WTC11 (cell line): Measurements from ENCODE around the gene LAMA2. TPM values are rescaled to one million over a fixed set of nuclear protein-coding genes. Genes with fewer than 3 reads are reported as not detected.

Experiments used
- ATAC-seq: fragments of 200-7000 bp; cut with Tn5 transposase; 2 replicates; pipeline ENCODE4 v1.10.0; 2021; ENCODE audit warnings: mild to moderate bottlenecking, moderate library complexity
- CTCF ChIA-PET: fragments of 300-600 bp; sonication (Branson Sonifier 250); formaldehyde crosslinking; loops from one replicate; lab custom pipeline; 2021; ENCODE audit warnings: antibody characterized with exemption; lab: Charles Lee
- POLR2A ChIA-PET: fragments of 350-600 bp; sonication (Branson Sonifier 250); formaldehyde crosslinking; loops from one replicate; lab custom pipeline; 2021; ENCODE audit warnings: antibody characterized with exemption; lab: Charles Lee
- DNase-seq: peaks from one replicate; pipeline ENCODE4 v3.0.0; 2021; ENCODE audit warnings: low spot score
- H3K27ac Mint-ChIP-seq: 2 replicates; pipeline ENCODE4 v1.8.0; 2021; ENCODE audit warnings: mixed read lengths
- H3K27me3 Mint-ChIP-seq: 2 replicates; pipeline ENCODE4 v1.8.0; 2021; ENCODE audit warnings: low read depth, mild to moderate bottlenecking, moderate library complexity, mixed read lengths
- H3K36me3 Mint-ChIP-seq: 2 replicates; pipeline ENCODE4 v1.8.0; 2021; ENCODE audit warnings: mixed read lengths
- H3K4me1 Mint-ChIP-seq: 2 replicates; pipeline ENCODE4 v1.8.0; 2022; ENCODE audit warnings: mixed read lengths
- H3K4me3 Mint-ChIP-seq: 2 replicates; pipeline ENCODE4 v1.8.0; 2021; ENCODE audit warnings: mild to moderate bottlenecking, moderate library complexity, mixed read lengths
- H3K9me3 Mint-ChIP-seq: 2 replicates; pipeline ENCODE4 v1.8.0; 2021; ENCODE audit warnings: mixed read lengths
- ELF4 ChIP-seq: sonication (generic); formaldehyde crosslinking; IDR thresholded peaks from 2 replicates; pipeline ENCODE4 v1.8.1; 2022; ENCODE audit warnings: low read depth, mild to moderate bottlenecking, moderate library complexity, missing genetic modification reagents
- ETV6 ChIP-seq: sonication (generic); formaldehyde crosslinking; IDR thresholded peaks from 2 replicates; pipeline ENCODE4 v1.8.1; 2022; ENCODE audit warnings: mild to moderate bottlenecking, missing genetic modification reagents
- GABPB1 ChIP-seq: sonication (generic); formaldehyde crosslinking; IDR thresholded peaks from 2 replicates; pipeline ENCODE4 v1.8.1; 2023; ENCODE audit warnings: mild to moderate bottlenecking, missing genetic modification reagents
- KAT7 ChIP-seq: sonication (generic); formaldehyde crosslinking; IDR thresholded peaks from 2 replicates; pipeline ENCODE4 v1.8.1; 2023; ENCODE audit warnings: missing genetic modification reagents, mild to moderate bottlenecking, borderline replicate concordance
- NFYB ChIP-seq: sonication (generic); formaldehyde crosslinking; conservative IDR thresholded peaks from 2 replicates; pipeline ENCODE4 v1.8.0; 2022; ENCODE audit warnings: low read depth, missing genetic modification reagents
- OVOL2 ChIP-seq: fragments of 250-450 bp; sonication (Bioruptor Pico); IDR thresholded peaks from 2 replicates; pipeline ENCODE4 v1.9.0; 2021; ENCODE audit warnings: mild to moderate bottlenecking, borderline replicate concordance
- SMAD4 ChIP-seq: sonication (generic); formaldehyde crosslinking; IDR thresholded peaks from 2 replicates; pipeline ENCODE4 v1.8.0; 2022; ENCODE audit warnings: mild to moderate bottlenecking, missing genetic modification reagents
- SOX15 ChIP-seq: fragments of 250-450 bp; sonication (Bioruptor Pico); IDR thresholded peaks from 2 replicates; pipeline ENCODE4 v1.9.0; 2021; ENCODE audit warnings: mild to moderate bottlenecking
- ZNF232 ChIP-seq: sonication (generic); formaldehyde crosslinking; IDR thresholded peaks from 2 replicates; pipeline ENCODE4 v1.8.0; 2022; ENCODE audit warnings: mild to moderate bottlenecking, missing genetic modification reagents
- ZNF263 ChIP-seq: sonication (generic); formaldehyde crosslinking; IDR thresholded peaks from 2 replicates; pipeline ENCODE4 v1.8.1; 2022; ENCODE audit warnings: low read depth, mild to moderate bottlenecking, moderate library complexity, missing genetic modification reagents
- total RNA-seq: library from RNA; stranded (reverse); gene quantifications from 3 replicates; pipeline ENCODE4 v1.2.3, GENCODE V29; 2021
- TF ChIP-seq, protein P1 (sequence below): sonication (generic); formaldehyde crosslinking; IDR thresholded peaks from 2 replicates; pipeline ENCODE4 v1.8.1; 2023; ENCODE audit warnings: mild to moderate bottlenecking, moderate library complexity, missing genetic modification reagents
- TF ChIP-seq, protein P2 (sequence below): fragments of 250-450 bp; sonication (Bioruptor Pico); IDR thresholded peaks from 2 replicates; pipeline ENCODE4 v1.9.0; 2021; ENCODE audit warnings: moderate library complexity, mild to moderate bottlenecking, inconsistent platforms, borderline replicate concordance
- TF ChIP-seq, protein P3 (sequence below): sonication (generic); formaldehyde crosslinking; IDR thresholded peaks from 2 replicates; pipeline ENCODE4 v1.8.1; 2022; ENCODE audit warnings: mild to moderate bottlenecking, missing genetic modification reagents, moderate library complexity, borderline replicate concordance
- TF ChIP-seq, protein P4 (sequence below): sonication (generic); formaldehyde crosslinking; IDR thresholded peaks from 2 replicates; pipeline ENCODE4 v1.8.0; 2023; ENCODE audit warnings: missing genetic modification reagents, mild to moderate bottlenecking, borderline replicate concordance
- TF ChIP-seq, protein P5 (sequence below): fragments of 250-450 bp; sonication (Bioruptor Pico); conservative IDR thresholded peaks from 2 replicates; pipeline ENCODE4 v1.9.0; 2021; ENCODE audit warnings: mild to moderate bottlenecking
- TF ChIP-seq, protein P6 (sequence below): fragments of 250-450 bp; sonication (Bioruptor Pico); IDR thresholded peaks from 2 replicates; pipeline ENCODE4 v2.1.2; 2022; ENCODE audit warnings: mild to moderate bottlenecking, moderate library complexity
- TF ChIP-seq, protein P7 (sequence below): sonication (generic); formaldehyde crosslinking; IDR thresholded peaks from 2 replicates; pipeline ENCODE4 v1.8.0; 2023; ENCODE audit warnings: missing genetic modification reagents
- TF ChIP-seq, protein P8 (sequence below): sonication (generic); formaldehyde crosslinking; IDR thresholded peaks from 2 replicates; pipeline ENCODE4 v1.8.0; 2022; ENCODE audit warnings: mild to moderate bottlenecking, missing genetic modification reagents

Gene LAMA2
- total RNA-seq, 1 experiment from 2014 or later: 6.6 TPM

DNA sequence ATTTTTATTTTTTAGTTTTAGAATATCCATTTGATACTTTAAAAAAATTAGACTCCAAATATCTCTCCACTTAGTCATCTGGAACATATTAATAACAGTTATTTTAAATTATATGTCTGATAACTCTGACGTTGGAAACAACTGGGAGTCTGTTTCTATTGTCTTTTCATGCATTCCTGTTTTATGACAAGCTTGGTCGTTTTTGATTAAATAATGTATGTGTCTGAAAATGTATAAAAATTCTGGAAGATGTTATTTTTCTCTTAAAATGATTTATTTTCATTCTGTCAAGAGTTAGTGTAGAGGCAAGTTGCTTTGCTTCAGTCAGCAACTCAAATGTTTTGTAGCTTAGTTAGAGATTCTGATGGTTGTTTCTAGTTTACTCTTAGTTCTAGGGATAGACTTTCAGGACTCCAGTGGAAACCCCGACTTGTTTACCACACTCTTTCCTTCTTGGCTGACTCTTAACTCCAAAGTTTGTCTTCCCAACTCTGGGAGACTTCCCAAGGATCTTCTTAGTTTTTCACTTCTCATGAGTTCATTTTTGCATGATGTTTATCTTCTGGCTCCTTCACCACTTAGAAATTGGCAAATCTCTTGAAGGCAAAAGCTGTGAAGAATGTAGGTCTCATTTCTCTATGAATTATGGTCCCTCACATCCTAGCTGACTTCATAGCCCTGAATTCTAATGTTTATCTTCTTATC, 190.9 kb downstream of the LAMA2 start:
- ChIA-PET CTCF (no interaction called here), POLR2A (interaction anchor here (0.6 kb wide), 1 partner anchor 1558 kb away, joined by 3 read pairs; no protein-coding TSS in a partner anchor)
- Mint-ChIP-seq H3K4me3 (no peak overlapping the region), H3K27me3 (no peaks in the 10 kb centered on the region), H3K36me3 (no peaks in the 10 kb centered on the region), H3K4me1 (no peaks in the 10 kb centered on the region), H3K9me3 (no peaks in the 10 kb centered on the region), H3K27ac (no peak overlapping the region)
- no peak for TF ChIP-seq OVOL2
- no peak for TF ChIP-seq SMAD4 (CRISPR knock-in tag)
- TF ChIP-seq, protein P1, sequence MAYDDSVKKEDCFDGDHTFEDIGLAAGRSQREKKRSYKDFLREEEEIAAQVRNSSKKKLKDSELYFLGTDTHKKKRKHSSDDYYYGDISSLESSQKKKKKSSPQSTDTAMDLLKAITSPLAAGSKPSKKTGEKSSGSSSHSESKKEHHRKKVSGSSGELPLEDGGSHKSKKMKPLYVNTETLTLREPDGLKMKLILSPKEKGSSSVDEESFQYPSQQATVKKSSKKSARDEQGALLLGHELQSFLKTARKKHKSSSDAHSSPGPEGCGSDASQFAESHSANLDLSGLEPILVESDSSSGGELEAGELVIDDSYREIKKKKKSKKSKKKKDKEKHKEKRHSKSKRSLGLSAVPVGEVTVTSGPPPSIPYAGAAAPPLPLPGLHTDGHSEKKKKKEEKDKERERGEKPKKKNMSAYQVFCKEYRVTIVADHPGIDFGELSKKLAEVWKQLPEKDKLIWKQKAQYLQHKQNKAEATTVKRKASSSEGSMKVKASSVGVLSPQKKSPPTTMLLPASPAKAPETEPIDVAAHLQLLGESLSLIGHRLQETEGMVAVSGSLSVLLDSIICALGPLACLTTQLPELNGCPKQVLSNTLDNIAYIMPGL: no peak
- TF ChIP-seq NFYB: no peak
- no peak for TF ChIP-seq ELF4 (CRISPR knock-in tag)
- no peak for TF ChIP-seq ZNF263 (CRISPR knock-in tag)
- TF ChIP-seq ETV6 (CRISPR knock-in tag): no peak
- TF ChIP-seq, protein P2, sequence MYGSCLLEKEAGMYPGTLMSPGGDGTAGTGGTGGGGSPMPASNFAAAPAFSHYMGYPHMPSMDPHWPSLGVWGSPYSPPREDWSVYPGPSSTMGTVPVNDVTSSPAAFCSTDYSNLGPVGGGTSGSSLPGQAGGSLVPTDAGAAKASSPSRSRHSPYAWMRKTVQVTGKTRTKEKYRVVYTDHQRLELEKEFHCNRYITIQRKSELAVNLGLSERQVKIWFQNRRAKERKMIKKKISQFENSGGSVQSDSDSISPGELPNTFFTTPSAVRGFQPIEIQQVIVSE: no peak
- TF ChIP-seq GABPB1 (CRISPR knock-in tag): no peak
- TF ChIP-seq SOX15 (CRISPR knock-in tag): no peak
- TF ChIP-seq, protein P3, sequence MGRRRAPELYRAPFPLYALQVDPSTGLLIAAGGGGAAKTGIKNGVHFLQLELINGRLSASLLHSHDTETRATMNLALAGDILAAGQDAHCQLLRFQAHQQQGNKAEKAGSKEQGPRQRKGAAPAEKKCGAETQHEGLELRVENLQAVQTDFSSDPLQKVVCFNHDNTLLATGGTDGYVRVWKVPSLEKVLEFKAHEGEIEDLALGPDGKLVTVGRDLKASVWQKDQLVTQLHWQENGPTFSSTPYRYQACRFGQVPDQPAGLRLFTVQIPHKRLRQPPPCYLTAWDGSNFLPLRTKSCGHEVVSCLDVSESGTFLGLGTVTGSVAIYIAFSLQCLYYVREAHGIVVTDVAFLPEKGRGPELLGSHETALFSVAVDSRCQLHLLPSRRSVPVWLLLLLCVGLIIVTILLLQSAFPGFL (CRISPR knock-in tag): no peak
- no peak for TF ChIP-seq KAT7 (CRISPR knock-in tag)
- DNase-seq (no peak), ATAC-seq (no peak)

DNA sequence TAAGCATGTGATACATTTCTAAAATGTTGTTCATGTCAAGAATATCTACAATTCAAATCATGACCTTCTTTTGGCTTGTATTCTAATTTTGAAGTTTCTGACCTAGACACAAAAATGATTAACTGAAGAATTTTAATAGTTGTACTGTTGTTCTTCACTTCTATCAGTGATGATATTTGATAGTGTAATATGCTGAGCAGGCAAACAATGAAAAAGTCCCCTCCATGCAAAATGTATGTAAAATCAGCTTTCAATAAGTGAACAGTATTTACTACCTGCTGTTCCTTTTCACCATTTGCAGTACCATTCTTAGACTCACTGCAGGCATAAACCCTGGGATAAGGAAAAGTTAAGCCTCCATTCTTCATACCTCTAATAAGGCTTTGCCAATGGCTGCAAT, 201.5 kb downstream of the LAMA2 start:
- POLR2A ChIA-PET: no interaction called here
- peaks cover 13% of the 10 kb centered on the region for H3K9me3 Mint-ChIP-seq
- no peak overlapping the region for H3K27ac Mint-ChIP-seq
- no peaks in the 10 kb centered on the region for H3K27me3 Mint-ChIP-seq
- H3K36me3 Mint-ChIP-seq: peaks cover 8% of the 10 kb centered on the region
- ATAC-seq (no peak), DNase-seq (no peak)
- peaks cover 3% of the 10 kb centered on the region for H3K4me1 Mint-ChIP-seq
- CTCF ChIA-PET: no interaction called here
- no peak overlapping the region for H3K4me3 Mint-ChIP-seq
- TF ChIP-seq, protein P4, sequence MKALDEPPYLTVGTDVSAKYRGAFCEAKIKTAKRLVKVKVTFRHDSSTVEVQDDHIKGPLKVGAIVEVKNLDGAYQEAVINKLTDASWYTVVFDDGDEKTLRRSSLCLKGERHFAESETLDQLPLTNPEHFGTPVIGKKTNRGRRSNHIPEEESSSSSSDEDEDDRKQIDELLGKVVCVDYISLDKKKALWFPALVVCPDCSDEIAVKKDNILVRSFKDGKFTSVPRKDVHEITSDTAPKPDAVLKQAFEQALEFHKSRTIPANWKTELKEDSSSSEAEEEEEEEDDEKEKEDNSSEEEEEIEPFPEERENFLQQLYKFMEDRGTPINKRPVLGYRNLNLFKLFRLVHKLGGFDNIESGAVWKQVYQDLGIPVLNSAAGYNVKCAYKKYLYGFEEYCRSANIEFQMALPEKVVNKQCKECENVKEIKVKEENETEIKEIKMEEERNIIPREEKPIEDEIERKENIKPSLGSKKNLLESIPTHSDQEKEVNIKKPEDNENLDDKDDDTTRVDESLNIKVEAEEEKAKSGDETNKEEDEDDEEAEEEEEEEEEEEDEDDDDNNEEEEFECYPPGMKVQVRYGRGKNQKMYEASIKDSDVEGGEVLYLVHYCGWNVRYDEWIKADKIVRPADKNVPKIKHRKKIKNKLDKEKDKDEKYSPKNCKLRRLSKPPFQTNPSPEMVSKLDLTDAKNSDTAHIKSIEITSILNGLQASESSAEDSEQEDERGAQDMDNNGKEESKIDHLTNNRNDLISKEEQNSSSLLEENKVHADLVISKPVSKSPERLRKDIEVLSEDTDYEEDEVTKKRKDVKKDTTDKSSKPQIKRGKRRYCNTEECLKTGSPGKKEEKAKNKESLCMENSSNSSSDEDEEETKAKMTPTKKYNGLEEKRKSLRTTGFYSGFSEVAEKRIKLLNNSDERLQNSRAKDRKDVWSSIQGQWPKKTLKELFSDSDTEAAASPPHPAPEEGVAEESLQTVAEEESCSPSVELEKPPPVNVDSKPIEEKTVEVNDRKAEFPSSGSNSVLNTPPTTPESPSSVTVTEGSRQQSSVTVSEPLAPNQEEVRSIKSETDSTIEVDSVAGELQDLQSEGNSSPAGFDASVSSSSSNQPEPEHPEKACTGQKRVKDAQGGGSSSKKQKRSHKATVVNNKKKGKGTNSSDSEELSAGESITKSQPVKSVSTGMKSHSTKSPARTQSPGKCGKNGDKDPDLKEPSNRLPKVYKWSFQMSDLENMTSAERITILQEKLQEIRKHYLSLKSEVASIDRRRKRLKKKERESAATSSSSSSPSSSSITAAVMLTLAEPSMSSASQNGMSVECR (CRISPR knock-in tag): no peak
- TF ChIP-seq, protein P2: no peak
- TF ChIP-seq ZNF263 (CRISPR knock-in tag) (no peak), ZNF232 (CRISPR knock-in tag) (no peak)
- TF ChIP-seq, protein P5, sequence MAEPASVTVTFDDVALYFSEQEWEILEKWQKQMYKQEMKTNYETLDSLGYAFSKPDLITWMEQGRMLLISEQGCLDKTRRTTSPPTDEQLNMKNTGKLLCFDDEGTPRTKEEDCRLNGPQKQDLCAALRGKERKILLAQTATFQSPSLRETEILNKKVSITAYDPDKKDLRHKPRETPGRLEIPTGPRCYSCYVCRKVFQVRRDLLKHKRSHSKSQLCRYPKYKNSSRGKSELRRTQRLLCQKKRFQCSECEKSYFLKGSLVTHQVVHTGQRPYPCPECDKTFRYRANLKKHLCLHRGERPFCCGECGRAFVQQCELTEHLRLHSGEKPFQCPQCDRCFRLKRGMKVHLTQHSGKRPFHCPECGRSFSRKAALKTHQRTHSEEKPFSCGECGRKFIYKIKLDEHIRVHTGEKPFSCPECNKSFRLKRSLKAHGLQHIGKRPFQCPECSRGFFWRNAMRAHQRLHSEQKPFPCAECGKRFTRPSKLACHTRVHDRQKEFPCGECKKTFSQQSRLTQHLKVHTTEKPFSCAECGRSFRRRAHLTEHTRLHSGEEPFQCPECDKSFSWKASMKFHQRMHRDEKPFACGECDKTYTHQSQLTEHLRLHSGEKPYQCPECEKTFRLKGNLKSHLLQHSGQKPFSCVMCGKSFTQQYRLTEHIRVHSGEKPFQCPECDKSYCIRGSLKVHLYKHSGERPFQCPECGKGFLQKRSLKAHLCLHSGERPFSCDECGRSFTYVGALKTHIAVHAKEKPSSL: no peak
- TF ChIP-seq, protein P6, sequence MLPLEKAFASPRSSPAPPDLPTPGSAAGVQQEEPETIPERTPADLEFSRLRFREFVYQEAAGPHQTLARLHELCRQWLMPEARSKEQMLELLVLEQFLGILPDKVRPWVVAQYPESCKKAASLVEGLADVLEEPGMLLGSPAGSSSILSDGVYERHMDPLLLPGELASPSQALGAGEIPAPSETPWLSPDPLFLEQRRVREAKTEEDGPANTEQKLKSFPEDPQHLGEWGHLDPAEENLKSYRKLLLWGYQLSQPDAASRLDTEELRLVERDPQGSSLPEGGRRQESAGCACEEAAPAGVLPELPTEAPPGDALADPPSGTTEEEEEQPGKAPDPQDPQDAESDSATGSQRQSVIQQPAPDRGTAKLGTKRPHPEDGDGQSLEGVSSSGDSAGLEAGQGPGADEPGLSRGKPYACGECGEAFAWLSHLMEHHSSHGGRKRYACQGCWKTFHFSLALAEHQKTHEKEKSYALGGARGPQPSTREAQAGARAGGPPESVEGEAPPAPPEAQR (CRISPR knock-in tag): no peak
- TF ChIP-seq, protein P7, sequence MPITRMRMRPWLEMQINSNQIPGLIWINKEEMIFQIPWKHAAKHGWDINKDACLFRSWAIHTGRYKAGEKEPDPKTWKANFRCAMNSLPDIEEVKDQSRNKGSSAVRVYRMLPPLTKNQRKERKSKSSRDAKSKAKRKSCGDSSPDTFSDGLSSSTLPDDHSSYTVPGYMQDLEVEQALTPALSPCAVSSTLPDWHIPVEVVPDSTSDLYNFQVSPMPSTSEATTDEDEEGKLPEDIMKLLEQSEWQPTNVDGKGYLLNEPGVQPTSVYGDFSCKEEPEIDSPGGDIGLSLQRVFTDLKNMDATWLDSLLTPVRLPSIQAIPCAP (CRISPR knock-in tag): no peak
- TF ChIP-seq, protein P8, sequence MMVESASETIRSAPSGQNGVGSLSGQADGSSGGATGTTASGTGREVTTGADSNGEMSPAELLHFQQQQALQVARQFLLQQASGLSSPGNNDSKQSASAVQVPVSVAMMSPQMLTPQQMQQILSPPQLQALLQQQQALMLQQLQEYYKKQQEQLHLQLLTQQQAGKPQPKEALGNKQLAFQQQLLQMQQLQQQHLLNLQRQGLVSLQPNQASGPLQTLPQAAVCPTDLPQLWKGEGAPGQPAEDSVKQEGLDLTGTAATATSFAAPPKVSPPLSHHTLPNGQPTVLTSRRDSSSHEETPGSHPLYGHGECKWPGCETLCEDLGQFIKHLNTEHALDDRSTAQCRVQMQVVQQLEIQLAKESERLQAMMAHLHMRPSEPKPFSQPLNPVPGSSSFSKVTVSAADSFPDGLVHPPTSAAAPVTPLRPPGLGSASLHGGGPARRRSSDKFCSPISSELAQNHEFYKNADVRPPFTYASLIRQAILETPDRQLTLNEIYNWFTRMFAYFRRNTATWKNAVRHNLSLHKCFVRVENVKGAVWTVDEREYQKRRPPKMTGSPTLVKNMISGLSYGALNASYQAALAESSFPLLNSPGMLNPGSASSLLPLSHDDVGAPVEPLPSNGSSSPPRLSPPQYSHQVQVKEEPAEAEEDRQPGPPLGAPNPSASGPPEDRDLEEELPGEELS (CRISPR knock-in tag): no peak
